A673 (cell line): ENCODE results near the gene RGS6.

ENCODE experiments used
- EZH2 ChIP-seq: fragments of 200-600 bp; sonication (generic); IDR thresholded peaks from 2 replicates; pipeline ENCODE4 v1.6.1; 2017; ENCODE audit warnings: borderline replicate concordance, low read depth, mild to moderate bottlenecking, mixed read lengths, antibody characterized with exemption, low read length; ENCODE audit not compliant: poor library complexity, severe bottlenecking
- TF ChIP-seq, protein P1 (sequence below): fragments of 300-800, 200-600 bp; sonication (generic); conservative IDR thresholded peaks from 2 replicates; pipeline ENCODE4 v1.5.1; 2017; ENCODE audit warnings: low read depth, mild to moderate bottlenecking, antibody characterized with exemption, low read length, moderate library complexity, mixed read lengths

DNA sequence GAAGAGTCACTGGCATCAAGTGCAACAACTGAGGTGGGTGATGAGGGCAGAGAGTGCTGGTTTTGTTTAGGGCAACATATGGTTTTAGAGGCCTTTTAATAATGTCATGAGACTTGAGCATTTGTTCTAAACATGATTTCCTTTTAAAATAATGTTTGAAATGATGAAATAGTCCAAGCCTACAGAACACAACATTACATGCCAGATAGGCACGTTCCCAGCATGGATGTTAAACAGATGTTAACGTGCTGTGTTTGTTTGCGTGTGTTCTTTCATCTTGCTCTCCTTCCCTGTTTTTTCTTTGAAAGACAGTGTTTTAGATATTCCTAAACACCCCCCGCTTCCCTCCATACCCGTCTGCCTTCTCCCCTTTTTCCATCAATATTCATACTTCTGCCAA, 82.3 kb downstream of the RGS6 start:
- TF ChIP-seq, protein P1, sequence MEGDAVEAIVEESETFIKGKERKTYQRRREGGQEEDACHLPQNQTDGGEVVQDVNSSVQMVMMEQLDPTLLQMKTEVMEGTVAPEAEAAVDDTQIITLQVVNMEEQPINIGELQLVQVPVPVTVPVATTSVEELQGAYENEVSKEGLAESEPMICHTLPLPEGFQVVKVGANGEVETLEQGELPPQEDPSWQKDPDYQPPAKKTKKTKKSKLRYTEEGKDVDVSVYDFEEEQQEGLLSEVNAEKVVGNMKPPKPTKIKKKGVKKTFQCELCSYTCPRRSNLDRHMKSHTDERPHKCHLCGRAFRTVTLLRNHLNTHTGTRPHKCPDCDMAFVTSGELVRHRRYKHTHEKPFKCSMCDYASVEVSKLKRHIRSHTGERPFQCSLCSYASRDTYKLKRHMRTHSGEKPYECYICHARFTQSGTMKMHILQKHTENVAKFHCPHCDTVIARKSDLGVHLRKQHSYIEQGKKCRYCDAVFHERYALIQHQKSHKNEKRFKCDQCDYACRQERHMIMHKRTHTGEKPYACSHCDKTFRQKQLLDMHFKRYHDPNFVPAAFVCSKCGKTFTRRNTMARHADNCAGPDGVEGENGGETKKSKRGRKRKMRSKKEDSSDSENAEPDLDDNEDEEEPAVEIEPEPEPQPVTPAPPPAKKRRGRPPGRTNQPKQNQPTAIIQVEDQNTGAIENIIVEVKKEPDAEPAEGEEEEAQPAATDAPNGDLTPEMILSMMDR, result no peak
- no peak for TF ChIP-seq EZH2
